ENCODE measurements around the gene KDF1.

KDF1 gene

GRCh38 chr1:27004471-27005165, 44.4 kb upstream of the KDF1 start:
- Histone ChIP-seq H3K36me3 (ENCODE audit: insufficient read depth, low read length) (no peaks in the 10 kb centered on the region), H3K27me3 (ENCODE audit: insufficient read depth, low read length) (0 out of 2 replicates have a peak, but pooled peaks cover 11% of the 10 kb centered on the region), H3K79me2 (ENCODE audit: insufficient read depth, low read length) (no peaks in the 10 kb centered on the region), H3K9ac (ENCODE audit: low read length) (no peak overlapping the region), H4K20me1 (ENCODE audit: insufficient read depth, low read length) (no peaks in the 10 kb centered on the region), H3K4me3 (ENCODE audit: low read depth, low read length, poor library complexity, severe bottlenecking) (no peak overlapping the region), H3K9me3 (ENCODE audit: low read length) (no peaks in the 10 kb centered on the region), H3K9me2 (ENCODE audit: low read depth, low read length) (no peaks in the 10 kb centered on the region), H3K4me1 (ENCODE audit: insufficient read depth, low read length, severe bottlenecking) (no peaks in the 10 kb centered on the region), H3K27ac (ENCODE audit: low read depth, low read length, poor library complexity, severe bottlenecking) (no peak overlapping the region), H3K4me2 (ENCODE audit: low read length) (no peak overlapping the region), H2AFZ (ENCODE audit: low read length) (no peak overlapping the region), H3F3A (ENCODE audit: insufficient read depth, low read length) (no peaks in the 10 kb centered on the region)
- no peak for TF ChIP-seq EZH2 (IDR thresholded peaks at IDR 0.05; ENCODE audit: borderline replicate concordance, low read length)
- no peak for TF ChIP-seq CTCF (IDR thresholded peaks at IDR 0.05; ENCODE audit: low read length)

- no peak overlapping the region for H3K27ac ChIP-seq (ENCODE audit: low read depth, low read length, poor library complexity, severe bottlenecking)
- no peaks in the 10 kb centered on the region for H3K36me3 ChIP-seq (ENCODE audit: insufficient read depth, low read length)
- no peak overlapping the region for H3K4me2 ChIP-seq (ENCODE audit: low read length)
- H3F3A ChIP-seq (ENCODE audit: insufficient read depth, low read length), result no peaks in the 10 kb centered on the region
- no peak overlapping the region for H3K9ac ChIP-seq (ENCODE audit: low read length)
- no peaks in the 10 kb centered on the region for H3K4me1 ChIP-seq (ENCODE audit: insufficient read depth, low read length, severe bottlenecking)
- no peak for TF ChIP-seq EZH2 (IDR thresholded peaks at IDR 0.05; ENCODE audit: borderline replicate concordance, low read length)
- TF ChIP-seq CTCF (IDR thresholded peaks at IDR 0.05; ENCODE audit: low read length), result no peak
- no peaks in the 10 kb centered on the region for H3K79me2 ChIP-seq (ENCODE audit: insufficient read depth, low read length)
- no peak overlapping the region for H3K4me3 ChIP-seq (ENCODE audit: low read depth, low read length, poor library complexity, severe bottlenecking)
- no peaks in the 10 kb centered on the region for H4K20me1 ChIP-seq (ENCODE audit: insufficient read depth, low read length)
- H3K27me3 ChIP-seq (ENCODE audit: insufficient read depth, low read length), result 0 out of 2 replicates have a peak, but pooled peaks cover 11% of the 10 kb centered on the region
- H3K9me2 ChIP-seq (ENCODE audit: low read depth, low read length), result no peaks in the 10 kb centered on the region
- no peaks in the 10 kb centered on the region for H3K9me3 ChIP-seq (ENCODE audit: low read length)
- no peak overlapping the region for H2AFZ ChIP-seq (ENCODE audit: low read length)
Measured at GRCh38 chr1:27003745-27004470, 43.6 kb upstream of the KDF1 start.

- H3K27me3 ChIP-seq (ENCODE audit: insufficient read depth, low read length), result 0 out of 2 replicates have a peak, but pooled peaks cover 11% of the 10 kb centered on the region
- H3K9ac ChIP-seq (ENCODE audit: low read length), result no peak overlapping the region
- no peaks in the 10 kb centered on the region for H3K79me2 ChIP-seq (ENCODE audit: insufficient read depth, low read length)
- no peak overlapping the region for H3K4me3 ChIP-seq (ENCODE audit: low read depth, low read length, poor library complexity, severe bottlenecking)
- no peaks in the 10 kb centered on the region for H3K36me3 ChIP-seq (ENCODE audit: insufficient read depth, low read length)
- peaks cover 4% of the 10 kb centered on the region for H3K4me1 ChIP-seq (ENCODE audit: insufficient read depth, low read length, severe bottlenecking)
- no peaks in the 10 kb centered on the region for H3F3A ChIP-seq (ENCODE audit: insufficient read depth, low read length)
- H4K20me1 ChIP-seq (ENCODE audit: insufficient read depth, low read length), result no peaks in the 10 kb centered on the region
- H3K9me3 ChIP-seq (ENCODE audit: low read length), result no peaks in the 10 kb centered on the region
- TF ChIP-seq EZH2 (IDR thresholded peaks at IDR 0.05; ENCODE audit: borderline replicate concordance, low read length) (no peak), CTCF (IDR thresholded peaks at IDR 0.05; ENCODE audit: low read length) (no peak)
- no peak overlapping the region for H3K4me2 ChIP-seq (ENCODE audit: low read length)
- no peaks in the 10 kb centered on the region for H3K9me2 ChIP-seq (ENCODE audit: low read depth, low read length)
- H3K27ac ChIP-seq (ENCODE audit: low read depth, low read length, poor library complexity, severe bottlenecking), result no peak overlapping the region
- H2AFZ ChIP-seq (ENCODE audit: low read length), result no peak overlapping the region
Measured at GRCh38 chr1:27001570-27002360, 41.5 kb upstream of the KDF1 start.
